HepG2 (cell line): Measurements from ENCODE around the gene TRPC4AP. TPM values are rescaled to one million over a fixed set of nuclear protein-coding genes. Genes with fewer than 3 reads are reported as not detected.

Experiments used
- ARNTL ChIP-seq: sonication (generic); formaldehyde crosslinking; IDR thresholded peaks from 2 replicates; pipeline ENCODE4 v1.4.0; 2020; ENCODE audit warnings: mild to moderate bottlenecking, missing genetic modification reagents
- GABPB1 ChIP-seq: IDR thresholded peaks from 2 replicates; pipeline ENCODE4 v1.6.1; 2016; ENCODE audit warnings: mild to moderate bottlenecking, missing genetic modification reagents, moderate library complexity, missing compliant biosample characterization
- MEIS1 ChIP-seq: sonication (generic); formaldehyde crosslinking; IDR thresholded peaks from 2 replicates; pipeline ENCODE4 v1.9.0; 2021; ENCODE audit warnings: mild to moderate bottlenecking, missing genetic modification reagents, moderate library complexity, borderline replicate concordance
- NFIB ChIP-seq: sonication (generic); formaldehyde crosslinking; IDR thresholded peaks from 2 replicates; pipeline ENCODE4 v1.9.0; 2021; ENCODE audit warnings: missing genetic modification reagents, mild to moderate bottlenecking, borderline replicate concordance
- NR2C2 ChIP-seq: sonication (generic); formaldehyde crosslinking; IDR thresholded peaks from 2 replicates; pipeline ENCODE4 v1.4.0; 2020; ENCODE audit warnings: missing genetic modification reagents, mild to moderate bottlenecking, moderate library complexity, borderline replicate concordance
- ZBTB7A ChIP-seq: sonication (generic); formaldehyde crosslinking; IDR thresholded peaks from 2 replicates; pipeline ENCODE4 v1.8.0; 2022; ENCODE audit warnings: mild to moderate bottlenecking, missing genetic modification reagents
- ZMYM2 ChIP-seq: sonication (generic); formaldehyde crosslinking; IDR thresholded peaks from 2 replicates; pipeline ENCODE4 v1.8.0; 2022; ENCODE audit warnings: mild to moderate bottlenecking, missing genetic modification reagents
- ZNF17 ChIP-seq: sonication (generic); formaldehyde crosslinking; IDR thresholded peaks from 2 replicates; pipeline ENCODE4 v1.5.0; 2020; ENCODE audit warnings: mild to moderate bottlenecking, missing genetic modification reagents
- ZNF224 ChIP-seq: sonication (generic); formaldehyde crosslinking; IDR thresholded peaks from 2 replicates; pipeline ENCODE4 v1.5.0; 2020; ENCODE audit warnings: mild to moderate bottlenecking, missing genetic modification reagents
- ZNF430 ChIP-seq: sonication (generic); formaldehyde crosslinking; IDR thresholded peaks from 2 replicates; pipeline ENCODE4 v1.9.0; 2021; ENCODE audit warnings: mild to moderate bottlenecking, missing genetic modification reagents
- ZNF496 ChIP-seq: sonication (generic); formaldehyde crosslinking; IDR thresholded peaks from 2 replicates; pipeline ENCODE4 v1.8.1; 2023; ENCODE audit warnings: mild to moderate bottlenecking, moderate library complexity, missing genetic modification reagents; ENCODE audit not compliant: insufficient replicate concordance
- polyA plus RNA-seq, 8 experiments: library from polyadenylated mRNA; depleted of rRNA in 3 of 8; stranded (reverse) in 7 of 8; unstranded in 1 of 8; fragments of >200 nt; fragmentation: Illumina TruSeq in 4 of 8; extraction: Trizol in 4 of 8; gene quantifications; 2 replicates each; pipeline versions ENCODE4 v1.2.1 to v1.2.3, GENCODE V29; 2011 to 2016; ENCODE audit warnings: low read depth in 4 of 8, missing spikeins in 1 of 8, mixed read lengths in 1 of 8; ENCODE audit not compliant: insufficient read depth in 1 of 8
- total RNA-seq, 5 experiments: library from RNA; depleted of rRNA; stranded (reverse); fragments of >200 nt; fragmentation: Illumina TruSeq; extraction: Trizol; gene quantifications; 2 replicates each; pipeline ENCODE4 v1.2.3, GENCODE V29; 2016; ENCODE audit warnings: low read depth in 1 of 5
- TF ChIP-seq, protein P1 (sequence below): sonication (generic); formaldehyde crosslinking; IDR thresholded peaks from 2 replicates; pipeline ENCODE4 v1.5.0; 2020; ENCODE audit warnings: mild to moderate bottlenecking, missing genetic modification reagents, borderline replicate concordance
- TF ChIP-seq, protein P2 (sequence below): sonication (generic); formaldehyde crosslinking; IDR thresholded peaks from 2 replicates; pipeline ENCODE4 v1.5.0; 2020; ENCODE audit warnings: mild to moderate bottlenecking, missing genetic modification reagents
- TF ChIP-seq, protein P3 (sequence below): sonication (generic); formaldehyde crosslinking; IDR thresholded peaks from 2 replicates; pipeline ENCODE4 v1.5.0; 2020; ENCODE audit warnings: mild to moderate bottlenecking, missing genetic modification reagents, borderline replicate concordance

Gene TRPC4AP
- total and polyA plus RNA-seq, 2 of the 13 experiments (the other 11 are each of a cell fraction or from before 2014, with no cell fraction given), result 136 to 137 TPM

DNA sequence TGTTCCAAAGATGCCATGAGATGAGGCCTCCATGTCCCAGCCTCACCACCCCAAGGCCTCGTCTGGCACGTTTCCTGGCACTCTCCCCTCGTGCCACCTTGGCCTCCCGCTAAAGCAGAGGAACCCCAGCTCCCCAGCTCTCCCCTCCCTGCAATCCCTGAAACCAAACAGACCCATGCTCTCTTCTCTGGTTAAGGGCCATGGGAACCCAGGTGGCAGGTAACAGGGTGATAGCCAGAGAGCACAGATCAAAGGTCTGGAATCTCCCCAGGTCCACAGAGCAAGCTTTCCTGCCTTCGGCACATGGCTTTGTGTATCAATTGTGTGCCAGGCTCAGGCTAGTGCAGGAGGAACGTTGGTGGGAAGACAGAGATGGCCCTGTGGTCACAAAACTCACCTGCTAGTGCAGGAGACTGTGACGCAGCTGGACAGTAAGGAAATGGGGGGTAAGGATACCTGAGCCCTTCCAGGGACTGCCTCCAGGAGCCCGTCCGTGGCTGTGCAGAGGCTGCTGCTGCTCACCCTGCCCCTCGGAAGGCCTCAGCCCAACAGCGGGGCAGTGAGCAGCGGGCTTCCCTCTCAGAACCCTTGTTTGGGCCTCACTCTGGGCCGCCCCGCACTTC is 98.0 kb downstream of the TRPC4AP start (continued):
- TF ChIP-seq ZBTB7A (CRISPR knock-in tag), result 0 out of 2 replicates have a peak, but pooled peaks have one; percentile 29
- no peak for TF ChIP-seq ZNF496 (CRISPR knock-in tag)
- 0 out of 2 replicates have a peak, but pooled peaks have one; percentile 4 for TF ChIP-seq ZNF224 (CRISPR knock-in tag)
- no peak for TF ChIP-seq NFIB (CRISPR knock-in tag)
- TF ChIP-seq ZNF17 (CRISPR knock-in tag), result no peak
- no peak for TF ChIP-seq MEIS1 (CRISPR knock-in tag)
- TF ChIP-seq, protein P1, sequence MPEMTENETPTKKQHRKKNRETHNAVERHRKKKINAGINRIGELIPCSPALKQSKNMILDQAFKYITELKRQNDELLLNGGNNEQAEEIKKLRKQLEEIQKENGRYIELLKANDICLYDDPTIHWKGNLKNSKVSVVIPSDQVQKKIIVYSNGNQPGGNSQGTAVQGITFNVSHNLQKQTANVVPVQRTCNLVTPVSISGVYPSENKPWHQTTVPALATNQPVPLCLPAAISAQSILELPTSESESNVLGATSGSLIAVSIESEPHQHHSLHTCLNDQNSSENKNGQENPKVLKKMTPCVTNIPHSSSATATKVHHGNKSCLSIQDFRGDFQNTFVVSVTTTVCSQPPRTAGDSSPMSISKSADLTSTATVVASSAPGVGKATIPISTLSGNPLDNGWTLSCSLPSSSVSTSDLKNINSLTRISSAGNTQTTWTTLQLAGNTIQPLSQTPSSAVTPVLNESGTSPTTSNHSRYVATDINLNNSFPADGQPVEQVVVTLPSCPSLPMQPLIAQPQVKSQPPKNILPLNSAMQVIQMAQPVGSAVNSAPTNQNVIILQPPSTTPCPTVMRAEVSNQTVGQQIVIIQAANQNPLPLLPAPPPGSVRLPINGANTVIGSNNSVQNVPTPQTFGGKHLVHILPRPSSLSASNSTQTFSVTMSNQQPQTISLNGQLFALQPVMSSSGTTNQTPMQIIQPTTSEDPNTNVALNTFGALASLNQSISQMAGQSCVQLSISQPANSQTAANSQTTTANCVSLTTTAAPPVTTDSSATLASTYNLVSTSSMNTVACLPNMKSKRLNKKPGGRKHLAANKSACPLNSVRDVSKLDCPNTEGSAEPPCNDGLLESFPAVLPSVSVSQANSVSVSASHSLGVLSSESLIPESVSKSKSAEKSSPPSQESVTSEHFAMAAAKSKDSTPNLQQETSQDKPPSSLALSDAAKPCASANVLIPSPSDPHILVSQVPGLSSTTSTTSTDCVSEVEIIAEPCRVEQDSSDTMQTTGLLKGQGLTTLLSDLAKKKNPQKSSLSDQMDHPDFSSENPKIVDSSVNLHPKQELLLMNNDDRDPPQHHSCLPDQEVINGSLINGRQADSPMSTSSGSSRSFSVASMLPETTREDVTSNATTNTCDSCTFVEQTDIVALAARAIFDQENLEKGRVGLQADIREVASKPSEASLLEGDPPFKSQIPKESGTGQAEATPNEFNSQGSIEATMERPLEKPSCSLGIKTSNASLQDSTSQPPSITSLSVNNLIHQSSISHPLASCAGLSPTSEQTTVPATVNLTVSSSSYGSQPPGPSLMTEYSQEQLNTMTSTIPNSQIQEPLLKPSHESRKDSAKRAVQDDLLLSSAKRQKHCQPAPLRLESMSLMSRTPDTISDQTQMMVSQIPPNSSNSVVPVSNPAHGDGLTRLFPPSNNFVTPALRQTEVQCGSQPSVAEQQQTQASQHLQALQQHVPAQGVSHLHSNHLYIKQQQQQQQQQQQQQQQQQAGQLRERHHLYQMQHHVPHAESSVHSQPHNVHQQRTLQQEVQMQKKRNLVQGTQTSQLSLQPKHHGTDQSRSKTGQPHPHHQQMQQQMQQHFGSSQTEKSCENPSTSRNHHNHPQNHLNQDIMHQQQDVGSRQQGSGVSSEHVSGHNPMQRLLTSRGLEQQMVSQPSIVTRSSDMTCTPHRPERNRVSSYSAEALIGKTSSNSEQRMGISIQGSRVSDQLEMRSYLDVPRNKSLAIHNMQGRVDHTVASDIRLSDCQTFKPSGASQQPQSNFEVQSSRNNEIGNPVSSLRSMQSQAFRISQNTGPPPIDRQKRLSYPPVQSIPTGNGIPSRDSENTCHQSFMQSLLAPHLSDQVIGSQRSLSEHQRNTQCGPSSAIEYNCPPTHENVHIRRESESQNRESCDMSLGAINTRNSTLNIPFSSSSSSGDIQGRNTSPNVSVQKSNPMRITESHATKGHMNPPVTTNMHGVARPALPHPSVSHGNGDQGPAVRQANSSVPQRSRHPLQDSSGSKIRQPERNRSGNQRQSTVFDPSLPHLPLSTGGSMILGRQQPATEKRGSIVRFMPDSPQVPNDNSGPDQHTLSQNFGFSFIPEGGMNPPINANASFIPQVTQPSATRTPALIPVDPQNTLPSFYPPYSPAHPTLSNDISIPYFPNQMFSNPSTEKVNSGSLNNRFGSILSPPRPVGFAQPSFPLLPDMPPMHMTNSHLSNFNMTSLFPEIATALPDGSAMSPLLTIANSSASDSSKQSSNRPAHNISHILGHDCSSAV (CRISPR knock-in tag), result no peak
- TF ChIP-seq, protein P2, sequence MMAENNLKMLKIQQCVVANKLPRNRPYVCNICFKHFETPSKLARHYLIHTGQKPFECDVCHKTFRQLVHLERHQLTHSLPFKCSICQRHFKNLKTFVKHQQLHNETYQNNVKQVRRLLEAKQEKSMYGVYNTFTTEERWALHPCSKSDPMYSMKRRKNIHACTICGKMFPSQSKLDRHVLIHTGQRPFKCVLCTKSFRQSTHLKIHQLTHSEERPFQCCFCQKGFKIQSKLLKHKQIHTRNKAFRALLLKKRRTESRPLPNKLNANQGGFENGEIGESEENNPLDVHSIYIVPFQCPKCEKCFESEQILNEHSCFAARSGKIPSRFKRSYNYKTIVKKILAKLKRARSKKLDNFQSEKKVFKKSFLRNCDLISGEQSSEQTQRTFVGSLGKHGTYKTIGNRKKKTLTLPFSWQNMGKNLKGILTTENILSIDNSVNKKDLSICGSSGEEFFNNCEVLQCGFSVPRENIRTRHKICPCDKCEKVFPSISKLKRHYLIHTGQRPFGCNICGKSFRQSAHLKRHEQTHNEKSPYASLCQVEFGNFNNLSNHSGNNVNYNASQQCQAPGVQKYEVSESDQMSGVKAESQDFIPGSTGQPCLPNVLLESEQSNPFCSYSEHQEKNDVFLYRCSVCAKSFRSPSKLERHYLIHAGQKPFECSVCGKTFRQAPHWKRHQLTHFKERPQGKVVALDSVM (CRISPR knock-in tag), result peak; percentile 13
- peak; percentile 90 for TF ChIP-seq ZNF430 (CRISPR knock-in tag)
- no peak for TF ChIP-seq NR2C2 (CRISPR knock-in tag)
- peak; percentile 83 for TF ChIP-seq ARNTL (CRISPR knock-in tag)
- peak; percentile 47; the same call in 1 of the 2 replicates for TF ChIP-seq ZMYM2
- no peak for TF ChIP-seq GABPB1 (CRISPR knock-in tag)
- TF ChIP-seq, protein P3, sequence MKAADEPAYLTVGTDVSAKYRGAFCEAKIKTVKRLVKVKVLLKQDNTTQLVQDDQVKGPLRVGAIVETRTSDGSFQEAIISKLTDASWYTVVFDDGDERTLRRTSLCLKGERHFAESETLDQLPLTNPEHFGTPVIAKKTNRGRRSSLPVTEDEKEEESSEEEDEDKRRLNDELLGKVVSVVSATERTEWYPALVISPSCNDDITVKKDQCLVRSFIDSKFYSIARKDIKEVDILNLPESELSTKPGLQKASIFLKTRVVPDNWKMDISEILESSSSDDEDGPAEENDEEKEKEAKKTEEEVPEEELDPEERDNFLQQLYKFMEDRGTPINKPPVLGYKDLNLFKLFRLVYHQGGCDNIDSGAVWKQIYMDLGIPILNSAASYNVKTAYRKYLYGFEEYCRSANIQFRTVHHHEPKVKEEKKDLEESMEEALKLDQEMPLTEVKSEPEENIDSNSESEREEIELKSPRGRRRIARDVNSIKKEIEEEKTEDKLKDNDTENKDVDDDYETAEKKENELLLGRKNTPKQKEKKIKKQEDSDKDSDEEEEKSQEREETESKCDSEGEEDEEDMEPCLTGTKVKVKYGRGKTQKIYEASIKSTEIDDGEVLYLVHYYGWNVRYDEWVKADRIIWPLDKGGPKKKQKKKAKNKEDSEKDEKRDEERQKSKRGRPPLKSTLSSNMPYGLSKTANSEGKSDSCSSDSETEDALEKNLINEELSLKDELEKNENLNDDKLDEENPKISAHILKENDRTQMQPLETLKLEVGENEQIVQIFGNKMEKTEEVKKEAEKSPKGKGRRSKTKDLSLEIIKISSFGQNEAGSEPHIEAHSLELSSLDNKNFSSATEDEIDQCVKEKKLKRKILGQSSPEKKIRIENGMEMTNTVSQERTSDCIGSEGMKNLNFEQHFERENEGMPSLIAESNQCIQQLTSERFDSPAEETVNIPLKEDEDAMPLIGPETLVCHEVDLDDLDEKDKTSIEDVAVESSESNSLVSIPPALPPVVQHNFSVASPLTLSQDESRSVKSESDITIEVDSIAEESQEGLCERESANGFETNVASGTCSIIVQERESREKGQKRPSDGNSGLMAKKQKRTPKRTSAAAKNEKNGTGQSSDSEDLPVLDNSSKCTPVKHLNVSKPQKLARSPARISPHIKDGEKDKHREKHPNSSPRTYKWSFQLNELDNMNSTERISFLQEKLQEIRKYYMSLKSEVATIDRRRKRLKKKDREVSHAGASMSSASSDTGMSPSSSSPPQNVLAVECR (CRISPR knock-in tag), result peak; percentile 79
